ENCODE results near the gene IL1R1. TPM values are rescaled to one million over a fixed set of nuclear protein-coding genes. Genes with fewer than 3 reads are reported as not detected.
A peak's percentile ranks its signal among the peaks of the same experiment; 100 is the strongest.

The IL1R1 gene
- total and polyA plus RNA-seq, 11 donors, result 10.9 to 49.0 (median 19.6) TPM

- ATAC-seq, result no peak
- Histone ChIP-seq H3K27me3 (no peaks in the 10 kb centered on the region), H3K9me3 (no peaks in the 10 kb centered on the region), H3K4me3 (peak overlapping the region in 2 of 12 donors; percentile 20 to 21), H3K36me3 (no peaks in the 10 kb centered on the region), H3K4me1 (peaks cover 9 to 44% (median 25%) of the 10 kb centered on the region in 12 donors), H3K27ac (peak overlapping the region; percentile 76 to 93 (median 88))
- TF ChIP-seq CTCF (IDR thresholded peaks at IDR 0.05), result no peak
- TF ChIP-seq POLR2A (IDR thresholded peaks at IDR 0.05), result no peak
- 60 to 68% (median 64%) methylated on average over 7 of the region's 7 CpGs for WGBS, 4 donors
- intact Hi-C loops (cut with DNase I), result no loop called here
- no peak for DNase-seq
Measured at GRCh38 chr2:102226612-102227391, 84.3 kb downstream of the IL1R1 start.

GRCh38 chr2:102229141-102229769 is 86.7 kb downstream of the IL1R1 start:
- Histone ChIP-seq H3K4me1 (peaks cover 9 to 44% (median 25%) of the 10 kb centered on the region in 12 donors), H3K27me3 (no peaks in the 10 kb centered on the region), H3K4me3 (no peak overlapping the region), H3K9me3 (no peaks in the 10 kb centered on the region), H3K27ac (peak overlapping the region in 10 of 12 donors; percentile 34 to 93 (median 88)), H3K36me3 (no peaks in the 10 kb centered on the region)
- no peak for ATAC-seq
- WGBS, 4 donors, result 81 to 90% (median 88%) methylated on average over 6 of the region's 6 CpGs
- no peak for TF ChIP-seq POLR2A (IDR thresholded peaks at IDR 0.05)
- TF ChIP-seq CTCF (IDR thresholded peaks at IDR 0.05), result no peak
- intact Hi-C loops (cut with DNase I), result no loop called here
- no peak for DNase-seq

Other genes with a start within 250 kb of the IL1R1 start
- 1 to 10 TPM in 5 of 9 donors, under 1 TPM in 1, not detected in 3; 0.77 to 6.5 (median 2.1) TPM for gene IL1R2, start 150.8 kb upstream of the IL1R1 start, total RNA-seq
- gene IL1R2, start 150.8 kb upstream of the IL1R1 start, polyA plus RNA-seq, result 1 to 10 TPM in 1 of 2 donors, under 1 TPM in 1; 0.95 to 8.0 TPM
- gene IL1RL2, start 44.3 kb downstream of the IL1R1 start, total RNA-seq, result under 1 TPM in 5 of 9 donors, not detected in 4; 0.30 to 0.75 (median 0.56) TPM
- gene IL1RL2, start 44.3 kb downstream of the IL1R1 start, polyA plus RNA-seq, result under 1 TPM in 1 of 2 donors, not detected in 1; 0.22 TPM
- gene IL1RL1, start 168.8 kb downstream of the IL1R1 start, total RNA-seq, result 10 to 100 TPM in 2 of 9 donors, 1 to 10 TPM in 3, under 1 TPM in 4; 0.25 to 84.9 (median 1.6) TPM
- 10 to 100 TPM in 1 of 2 donors, 1 to 10 TPM in 1; 1.1 to 36.6 TPM for gene IL1RL1, start 168.8 kb downstream of the IL1R1 start, polyA plus RNA-seq
- gene IL18R1, start 213.1 kb downstream of the IL1R1 start, total RNA-seq, result 1 to 10 TPM in 6 of 9 donors, under 1 TPM in 3; 0.50 to 4.3 (median 1.8) TPM
- gene IL18R1, start 213.1 kb downstream of the IL1R1 start, polyA plus RNA-seq, result 1 to 10 TPM; 1.1 to 3.4 TPM